ENCODE results near the gene TNFAIP8L3. TPM values are rescaled to one million over a fixed set of nuclear protein-coding genes. Genes with fewer than 3 reads are reported as not detected.

TNFAIP8L3 gene
- total RNA-seq, 4 donors from 2014 or later: 3.2 to 5.8 (median 4.0) TPM

DNA sequence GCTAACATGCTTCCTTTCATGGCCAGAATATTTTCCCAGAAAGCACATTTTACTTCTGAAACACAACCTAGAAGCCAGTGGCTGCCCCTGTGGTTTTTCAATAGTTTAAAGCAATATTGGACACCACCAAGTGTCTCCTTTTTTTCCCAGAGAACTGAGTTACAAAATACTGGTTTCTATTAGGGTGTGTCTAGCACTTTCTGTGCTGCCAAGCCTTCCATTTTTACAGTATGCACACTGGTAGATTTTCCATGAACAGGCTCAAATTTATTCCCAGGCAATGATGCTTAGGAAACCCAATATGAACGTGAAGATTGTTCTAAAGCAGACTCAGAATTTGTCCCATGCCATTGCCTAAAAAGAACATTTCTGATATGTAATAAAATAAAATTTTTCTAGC is 7.2 kb downstream of the TNFAIP8L3 start:
- no peaks in the 10 kb centered on the region for H3K9me3 ChIP-seq
- peaks cover 0 to 7% (median 0%) of the 10 kb centered on the region in 4 donors for H3K4me1 ChIP-seq
- TF ChIP-seq POLR2A (IDR thresholded peaks at IDR 0.05): no peak
- TF ChIP-seq, protein P1, sequence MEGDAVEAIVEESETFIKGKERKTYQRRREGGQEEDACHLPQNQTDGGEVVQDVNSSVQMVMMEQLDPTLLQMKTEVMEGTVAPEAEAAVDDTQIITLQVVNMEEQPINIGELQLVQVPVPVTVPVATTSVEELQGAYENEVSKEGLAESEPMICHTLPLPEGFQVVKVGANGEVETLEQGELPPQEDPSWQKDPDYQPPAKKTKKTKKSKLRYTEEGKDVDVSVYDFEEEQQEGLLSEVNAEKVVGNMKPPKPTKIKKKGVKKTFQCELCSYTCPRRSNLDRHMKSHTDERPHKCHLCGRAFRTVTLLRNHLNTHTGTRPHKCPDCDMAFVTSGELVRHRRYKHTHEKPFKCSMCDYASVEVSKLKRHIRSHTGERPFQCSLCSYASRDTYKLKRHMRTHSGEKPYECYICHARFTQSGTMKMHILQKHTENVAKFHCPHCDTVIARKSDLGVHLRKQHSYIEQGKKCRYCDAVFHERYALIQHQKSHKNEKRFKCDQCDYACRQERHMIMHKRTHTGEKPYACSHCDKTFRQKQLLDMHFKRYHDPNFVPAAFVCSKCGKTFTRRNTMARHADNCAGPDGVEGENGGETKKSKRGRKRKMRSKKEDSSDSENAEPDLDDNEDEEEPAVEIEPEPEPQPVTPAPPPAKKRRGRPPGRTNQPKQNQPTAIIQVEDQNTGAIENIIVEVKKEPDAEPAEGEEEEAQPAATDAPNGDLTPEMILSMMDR (IDR thresholded peaks at IDR 0.05): no peak
- no peak overlapping the region for H3K27ac ChIP-seq
- H3K36me3 ChIP-seq: no peaks in the 10 kb centered on the region
- H3K4me3 ChIP-seq: no peak overlapping the region
- no peaks in the 10 kb centered on the region for H3K27me3 ChIP-seq
- no peak for DNase-seq

DNA sequence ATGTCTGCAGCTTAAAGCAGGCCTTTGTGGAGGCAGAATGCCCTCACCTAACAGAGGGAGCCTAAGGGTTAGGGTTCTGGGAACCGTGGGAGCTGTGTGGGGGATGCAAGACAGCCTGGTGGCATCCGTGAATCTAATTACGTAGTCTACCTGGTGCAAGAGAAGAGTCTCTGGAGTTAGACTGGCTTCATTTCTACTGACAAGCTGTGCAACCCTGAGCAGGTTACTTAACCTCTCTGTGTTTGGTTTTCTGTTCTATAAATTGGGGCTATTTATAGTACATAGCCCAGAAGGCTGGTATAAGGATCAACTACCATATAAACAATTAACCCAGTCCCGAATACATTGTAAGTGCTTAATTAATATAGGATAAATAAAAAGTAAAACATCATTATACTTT is 8.3 kb downstream of the TNFAIP8L3 start:
- no peak for DNase-seq
- no peaks in the 10 kb centered on the region for H3K9me3 ChIP-seq
- no peaks in the 10 kb centered on the region for H3K4me1 ChIP-seq
- H3K27ac ChIP-seq: no peak overlapping the region
- H3K36me3 ChIP-seq: no peaks in the 10 kb centered on the region
- no peak for TF ChIP-seq POLR2A (IDR thresholded peaks at IDR 0.05)
- TF ChIP-seq, protein P1 (IDR thresholded peaks at IDR 0.05): no peak
- H3K27me3 ChIP-seq: no peaks in the 10 kb centered on the region
- no peak overlapping the region for H3K4me3 ChIP-seq

DNA sequence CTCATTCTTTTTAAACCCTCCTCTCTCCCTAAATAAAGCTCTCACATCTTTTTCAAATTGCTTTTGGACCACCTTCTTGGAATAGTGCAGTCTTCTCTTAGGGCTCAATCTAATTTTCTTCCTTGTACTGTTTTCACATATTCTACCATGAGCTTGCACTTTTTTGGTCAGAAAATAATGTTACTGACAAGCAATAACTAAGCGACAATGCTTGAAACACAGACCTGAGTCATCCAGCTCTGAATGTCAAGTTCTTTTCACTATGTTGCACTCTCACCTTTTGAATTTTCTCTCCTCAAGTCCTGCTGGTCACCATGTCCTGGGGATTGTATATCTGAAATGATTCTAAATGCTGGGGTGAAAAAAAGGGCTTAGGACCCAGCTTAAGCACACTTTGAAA is 8.9 kb downstream of the TNFAIP8L3 start:
- DNase-seq: no peak
- no peaks in the 10 kb centered on the region for H3K4me1 ChIP-seq
- no peaks in the 10 kb centered on the region for H3K27me3 ChIP-seq
- H3K4me3 ChIP-seq: no peak overlapping the region
- TF ChIP-seq POLR2A (IDR thresholded peaks at IDR 0.05): no peak
- TF ChIP-seq, protein P1 (IDR thresholded peaks at IDR 0.05): no peak
- H3K36me3 ChIP-seq: no peaks in the 10 kb centered on the region
- H3K9me3 ChIP-seq: no peaks in the 10 kb centered on the region
- no peak overlapping the region for H3K27ac ChIP-seq

DNA sequence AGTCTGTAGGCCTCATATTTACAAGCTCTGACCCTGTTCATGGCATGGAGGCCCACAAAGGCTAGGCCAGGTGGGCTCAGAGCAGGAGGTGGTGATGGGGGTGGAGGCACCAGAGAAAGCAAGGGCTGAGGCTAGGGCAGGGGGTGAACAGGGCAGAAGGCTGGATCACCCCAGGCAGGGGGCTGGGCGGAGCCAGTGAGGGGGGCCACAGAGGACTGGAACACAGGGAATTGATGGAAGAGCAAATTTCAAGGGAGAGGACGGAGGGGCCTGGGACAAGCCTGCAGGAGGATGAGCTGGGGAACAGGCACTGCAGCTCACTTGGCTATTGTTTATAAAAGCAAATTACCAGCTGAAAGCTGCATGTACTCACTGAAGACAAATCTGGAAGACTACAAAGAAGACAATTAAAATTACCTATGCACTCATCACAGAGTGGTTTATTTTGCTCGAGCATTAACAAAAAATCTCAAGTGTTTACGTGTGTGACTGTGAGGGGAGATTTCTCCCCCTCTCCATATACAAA is 11.0 kb downstream of the TNFAIP8L3 start:
- TF ChIP-seq, protein P1 (IDR thresholded peaks at IDR 0.05): no peak
- TF ChIP-seq POLR2A (IDR thresholded peaks at IDR 0.05): no peak
- H3K4me3 ChIP-seq: no peak overlapping the region
- DNase-seq: no peak
- no peaks in the 10 kb centered on the region for H3K9me3 ChIP-seq
- H3K27me3 ChIP-seq: no peaks in the 10 kb centered on the region
- no peaks in the 10 kb centered on the region for H3K4me1 ChIP-seq
- H3K27ac ChIP-seq: no peak overlapping the region
- H3K36me3 ChIP-seq: no peaks in the 10 kb centered on the region

DNA sequence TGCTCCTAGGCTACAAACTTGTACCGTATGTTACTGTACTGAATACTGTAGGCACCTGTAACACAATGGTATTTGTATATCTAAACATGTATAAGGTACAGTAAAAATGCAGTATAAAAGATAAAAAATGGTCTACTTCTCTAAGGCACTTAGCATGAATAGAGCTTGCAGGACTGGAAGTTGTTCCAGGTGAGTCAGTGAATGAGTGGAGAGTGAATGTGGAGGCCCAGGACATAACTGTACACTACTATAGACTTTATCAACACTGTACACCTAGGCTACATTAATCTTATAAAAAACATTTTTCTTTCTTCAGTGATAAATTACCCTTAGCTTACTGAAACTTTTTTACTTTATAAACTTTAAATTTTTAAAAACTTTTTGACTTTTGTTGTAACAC is 12.5 kb downstream of the TNFAIP8L3 start:
- no peaks in the 10 kb centered on the region for H3K4me1 ChIP-seq
- H3K36me3 ChIP-seq: no peaks in the 10 kb centered on the region
- TF ChIP-seq, protein P1 (IDR thresholded peaks at IDR 0.05): no peak
- TF ChIP-seq POLR2A (IDR thresholded peaks at IDR 0.05): no peak
- DNase-seq: no peak
- no peaks in the 10 kb centered on the region for H3K27me3 ChIP-seq
- H3K27ac ChIP-seq: no peak overlapping the region
- H3K9me3 ChIP-seq: no peaks in the 10 kb centered on the region
- no peak overlapping the region for H3K4me3 ChIP-seq

DNA sequence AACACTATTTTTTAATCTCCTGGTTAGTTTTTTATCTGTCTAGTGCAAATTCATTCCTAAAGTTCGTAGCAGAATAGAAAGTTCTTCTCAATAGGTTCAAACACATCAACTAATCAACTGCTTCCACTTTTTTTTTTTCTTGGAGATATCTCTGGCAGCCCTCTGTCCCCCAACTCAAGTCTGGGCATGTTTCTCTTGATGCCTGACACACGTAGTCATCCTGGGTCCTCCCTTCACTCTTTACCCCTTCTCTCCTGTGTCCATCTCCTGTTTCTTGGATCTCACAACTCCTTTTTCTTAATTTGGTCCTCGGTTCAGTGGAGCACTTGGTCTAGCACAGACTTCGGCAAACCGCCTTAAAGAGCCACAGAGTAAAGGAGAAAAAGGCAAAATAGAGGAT is 14.4 kb downstream of the TNFAIP8L3 start:
- no peaks in the 10 kb centered on the region for H3K4me1 ChIP-seq
- TF ChIP-seq, protein P1 (IDR thresholded peaks at IDR 0.05): no peak
- no peak for TF ChIP-seq POLR2A (IDR thresholded peaks at IDR 0.05)

More for the DNA sequence above, 14.4 kb downstream of the TNFAIP8L3 start:
- Histone ChIP-seq H3K36me3 (no peaks in the 10 kb centered on the region), H3K9me3 (no peaks in the 10 kb centered on the region), H3K4me3 (no peak overlapping the region), H3K27me3 (no peaks in the 10 kb centered on the region), H3K27ac (no peak overlapping the region)
- DNase-seq: no peak

All from Peyer's patch (tissue), 4 donors.